LNCaP clone FGC (cell line): Measurements from ENCODE around the gene TMEM63C.

Source experiments
- DNase-seq: peaks from one replicate; pipeline ENCODE4 v3.0.0-alpha.2; 2011; ENCODE audit warnings: low read depth
- H3K4me3 ChIP-seq: 2 replicates; pipeline ENCODE4 v1.5.1; 2011; ENCODE audit warnings: mild to moderate bottlenecking, low read depth, low read length, control low read depth
- TF ChIP-seq, protein P1 (sequence below): IDR thresholded peaks from 2 replicates; pipeline ENCODE4 v1.5.1; 2012; ENCODE audit warnings: mild to moderate bottlenecking; ENCODE audit not compliant: control insufficient read depth, insufficient read depth; ENCODE audit errors: extremely low read depth

TMEM63C gene

DNA sequence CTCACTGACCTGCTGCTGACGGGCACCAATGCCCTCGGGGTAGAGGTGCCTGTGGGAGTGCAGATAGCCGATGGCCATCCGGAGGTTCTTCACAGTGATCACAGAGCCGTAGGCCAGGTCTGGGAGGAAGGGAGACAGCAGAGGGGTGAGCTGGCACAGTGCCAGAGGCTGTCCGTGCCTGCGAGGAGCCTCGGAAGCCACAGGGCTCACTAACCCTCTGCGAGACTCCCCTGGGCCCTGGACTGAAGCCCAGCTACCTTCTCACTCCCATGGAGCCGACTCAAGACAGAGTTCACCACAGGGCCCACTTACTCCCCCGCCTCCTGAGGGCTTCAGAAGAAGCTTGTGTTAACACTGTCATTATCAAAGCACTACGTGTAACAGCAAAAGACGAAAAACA lies 114.6 kb downstream of the TMEM63C start:
- H3K4me3 ChIP-seq: no peak overlapping the region
- no peak for DNase-seq
- TF ChIP-seq, protein P1, sequence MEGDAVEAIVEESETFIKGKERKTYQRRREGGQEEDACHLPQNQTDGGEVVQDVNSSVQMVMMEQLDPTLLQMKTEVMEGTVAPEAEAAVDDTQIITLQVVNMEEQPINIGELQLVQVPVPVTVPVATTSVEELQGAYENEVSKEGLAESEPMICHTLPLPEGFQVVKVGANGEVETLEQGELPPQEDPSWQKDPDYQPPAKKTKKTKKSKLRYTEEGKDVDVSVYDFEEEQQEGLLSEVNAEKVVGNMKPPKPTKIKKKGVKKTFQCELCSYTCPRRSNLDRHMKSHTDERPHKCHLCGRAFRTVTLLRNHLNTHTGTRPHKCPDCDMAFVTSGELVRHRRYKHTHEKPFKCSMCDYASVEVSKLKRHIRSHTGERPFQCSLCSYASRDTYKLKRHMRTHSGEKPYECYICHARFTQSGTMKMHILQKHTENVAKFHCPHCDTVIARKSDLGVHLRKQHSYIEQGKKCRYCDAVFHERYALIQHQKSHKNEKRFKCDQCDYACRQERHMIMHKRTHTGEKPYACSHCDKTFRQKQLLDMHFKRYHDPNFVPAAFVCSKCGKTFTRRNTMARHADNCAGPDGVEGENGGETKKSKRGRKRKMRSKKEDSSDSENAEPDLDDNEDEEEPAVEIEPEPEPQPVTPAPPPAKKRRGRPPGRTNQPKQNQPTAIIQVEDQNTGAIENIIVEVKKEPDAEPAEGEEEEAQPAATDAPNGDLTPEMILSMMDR: no peak

DNA sequence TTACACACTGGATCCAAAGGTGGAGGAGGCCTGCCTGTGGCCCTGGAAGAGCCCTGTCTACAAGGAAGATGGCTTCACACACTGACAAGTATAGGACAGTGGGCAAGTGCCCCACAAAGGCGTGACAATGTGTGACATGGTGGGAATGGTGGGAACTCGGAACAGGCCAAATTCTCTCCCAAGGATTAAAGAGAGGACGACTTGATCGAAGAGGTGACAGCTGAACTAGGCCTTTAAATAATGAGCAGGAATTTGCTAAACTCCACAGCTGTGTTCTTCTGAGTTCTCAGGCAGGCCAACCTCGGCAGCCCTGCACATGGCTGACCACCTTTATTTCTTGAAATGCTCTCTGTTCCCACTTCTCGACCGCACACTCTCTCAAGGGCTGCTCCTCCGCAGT lies 115.3 kb downstream of the TMEM63C start:
- no peak overlapping the region for H3K4me3 ChIP-seq
- TF ChIP-seq, protein P1: no peak
- DNase-seq: no peak

DNA sequence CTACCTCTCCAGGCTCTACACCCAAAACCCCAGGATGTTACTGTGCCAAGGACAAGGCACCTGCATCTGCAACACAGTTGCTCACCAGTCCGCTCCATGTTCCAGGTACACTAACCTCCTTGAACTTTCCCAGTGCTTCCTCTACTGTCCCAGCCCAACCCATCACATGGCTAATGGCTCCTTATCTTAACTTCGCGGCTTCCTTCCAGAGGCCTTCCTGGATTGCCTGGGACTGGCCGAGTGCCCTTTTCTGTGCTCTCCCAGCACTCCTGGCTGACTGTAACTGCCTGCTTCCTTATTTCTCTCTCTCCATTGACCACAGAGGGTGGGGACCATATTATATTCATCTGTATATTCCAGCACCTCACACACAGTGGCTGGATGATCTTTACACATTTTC lies 118.2 kb downstream of the TMEM63C start:
- TF ChIP-seq, protein P1: no peak
- no peak for DNase-seq
- H3K4me3 ChIP-seq: no peak overlapping the region

DNA sequence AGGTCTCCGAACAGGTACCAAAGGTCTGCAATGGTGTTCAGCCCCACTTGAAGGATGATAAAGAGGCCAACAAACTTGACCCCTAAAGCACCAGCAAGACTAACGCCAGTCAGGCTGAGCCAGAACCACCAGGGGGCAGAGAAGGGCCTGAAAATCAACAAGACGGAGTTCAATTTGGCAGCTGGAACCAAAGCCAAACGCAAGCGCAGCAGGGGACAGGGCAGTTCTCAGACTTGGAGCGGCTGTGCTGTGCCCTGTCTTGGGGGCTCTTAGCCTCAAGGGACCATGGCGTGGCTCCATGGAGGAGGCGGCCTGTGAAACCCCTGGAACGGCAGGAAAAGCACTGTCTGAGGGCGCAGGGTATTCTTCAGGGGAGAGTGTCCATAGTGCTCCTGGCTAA lies 119.5 kb downstream of the TMEM63C start:
- H3K4me3 ChIP-seq: no peak overlapping the region
- TF ChIP-seq, protein P1: peak; percentile 94
- DNase-seq: peak; percentile 75

GRCh38 chr14:77302926-77303325 lies 121.3 kb downstream of the TMEM63C start:
- no peak overlapping the region for H3K4me3 ChIP-seq
- TF ChIP-seq, protein P1: no peak
- DNase-seq: no peak

- DNase-seq: peak; percentile 46
- TF ChIP-seq, protein P1: no peak
- no peak overlapping the region for H3K4me3 ChIP-seq
Measured at GRCh38 chr14:77303417-77304156, 122.0 kb downstream of the TMEM63C start.

DNA sequence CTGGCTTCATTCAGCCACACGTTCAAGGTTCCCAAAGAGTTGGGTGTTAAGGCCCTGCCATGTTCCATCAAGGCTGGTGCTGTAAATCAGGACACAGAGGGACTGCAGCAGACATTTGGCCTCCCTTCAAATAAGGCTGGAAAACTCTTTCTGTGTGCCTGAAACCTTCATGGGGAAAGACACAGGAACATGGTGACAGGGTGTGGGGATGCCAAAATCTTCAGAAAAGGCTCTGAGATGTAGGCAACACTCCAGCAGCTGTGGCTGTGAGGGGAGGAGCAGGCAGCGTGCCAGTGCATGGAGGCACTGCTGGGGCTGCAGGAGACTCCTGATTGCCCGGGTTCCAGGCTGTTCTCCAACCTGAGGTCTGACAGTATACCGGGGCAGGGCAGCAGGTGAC lies 124.1 kb downstream of the TMEM63C start:
- TF ChIP-seq, protein P1: no peak
- no peak for DNase-seq
- H3K4me3 ChIP-seq: no peak overlapping the region
